T-helper 17 cell (primary cell): ENCODE data around the gene TMEM18. TPM values are rescaled to one million over a fixed set of nuclear protein-coding genes. Genes with fewer than 3 reads are reported as not detected.
A peak's percentile ranks its signal among the peaks of the same experiment; 100 is the strongest.
"Not testable (repeated sequence)": the region's sequence is repeated elsewhere in the genome, so short reads cannot be mapped to it uniquely, and the experiment has no call there.

Experiments
- ATAC-seq: fragments of 150-1000 bp; cut with Tn5 transposase; 2 replicates; pipeline ENCODE4 v1.10.0; 2021; ENCODE audit warnings: mild to moderate bottlenecking, moderate library complexity
- DNase-seq, 3 donors: peaks; one replicate each; pipeline versions ENCODE4 v3.0.0 to v3.0.0-alpha.2; 2020 to 2021
- H3K9me3 ChIP-seq: one replicate; pipeline ENCODE4 v1.7.0; 2013; ENCODE audit warnings: low read length, mild to moderate bottlenecking; ENCODE audit not compliant: control insufficient read depth, poor library complexity, severe bottlenecking
- H3K27ac Mint-ChIP-seq: one replicate; pipeline ENCODE4 v1.8.0; 2022; ENCODE audit warnings: mild to moderate bottlenecking, moderate library complexity, mixed read lengths
- H3K27me3 Mint-ChIP-seq: one replicate; pipeline ENCODE4 v1.8.0; 2022; ENCODE audit warnings: mixed read lengths
- H3K36me3 Mint-ChIP-seq: one replicate; pipeline ENCODE4 v1.8.0; 2022; ENCODE audit warnings: low read depth, mixed read lengths
- H3K4me1 Mint-ChIP-seq: one replicate; pipeline ENCODE4 v1.8.0; 2022; ENCODE audit warnings: mild to moderate bottlenecking, mixed read lengths
- H3K4me3 Mint-ChIP-seq: one replicate; pipeline ENCODE4 v1.8.0; 2022; ENCODE audit warnings: mild to moderate bottlenecking, moderate library complexity, mixed read lengths
- total RNA-seq, 4 donors: library from RNA in 2 of 4; stranded (reverse) in 2 of 4; gene quantifications; one replicate each; pipeline ENCODE4 v1.2.3 and lab custom pipeline; 2022 to 2026

Gene TMEM18
- total RNA-seq, 2 donors from 2014 or later = 29.3 to 34.3 TPM

DNA sequence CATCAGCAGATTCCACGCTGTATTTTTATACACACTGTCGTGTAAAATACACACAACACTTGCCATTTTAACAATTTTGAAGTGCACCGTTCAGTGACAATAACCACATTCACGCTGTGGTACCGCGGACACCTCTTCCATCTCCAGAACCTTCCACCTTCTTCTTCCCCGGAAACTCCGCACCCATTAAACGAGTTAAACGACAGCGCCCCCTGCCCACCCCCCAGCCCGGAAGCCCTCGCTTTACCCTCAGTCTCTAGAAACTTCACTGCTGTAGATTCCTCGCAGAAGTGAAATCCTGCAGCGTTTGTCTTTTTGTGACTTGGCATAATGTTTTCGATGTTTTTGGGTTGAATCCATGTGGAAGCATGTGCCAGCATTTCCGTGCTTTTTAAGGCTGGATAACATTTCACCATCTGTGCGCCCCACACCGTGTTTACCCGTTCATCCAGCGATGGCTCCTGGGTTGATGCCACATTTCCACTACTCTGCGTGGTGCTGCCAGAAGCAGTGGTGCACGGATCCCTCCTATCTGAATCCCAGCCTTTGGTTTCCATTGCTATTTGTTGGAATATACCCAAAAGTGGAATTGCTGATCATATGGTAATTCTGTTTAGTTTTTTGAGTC, 32.0 kb upstream of the TMEM18 start:
- Mint-ChIP-seq H3K27me3 (peaks cover 41% of the 10 kb centered on the region), H3K4me1 (peaks cover 13% of the 10 kb centered on the region), H3K4me3 (no peak overlapping the region), H3K36me3 (peaks cover 5% of the 10 kb centered on the region), H3K27ac (no peak overlapping the region)
- no peaks in the 10 kb centered on the region for H3K9me3 ChIP-seq
- ATAC-seq (no peak), DNase-seq (no peak)

DNA sequence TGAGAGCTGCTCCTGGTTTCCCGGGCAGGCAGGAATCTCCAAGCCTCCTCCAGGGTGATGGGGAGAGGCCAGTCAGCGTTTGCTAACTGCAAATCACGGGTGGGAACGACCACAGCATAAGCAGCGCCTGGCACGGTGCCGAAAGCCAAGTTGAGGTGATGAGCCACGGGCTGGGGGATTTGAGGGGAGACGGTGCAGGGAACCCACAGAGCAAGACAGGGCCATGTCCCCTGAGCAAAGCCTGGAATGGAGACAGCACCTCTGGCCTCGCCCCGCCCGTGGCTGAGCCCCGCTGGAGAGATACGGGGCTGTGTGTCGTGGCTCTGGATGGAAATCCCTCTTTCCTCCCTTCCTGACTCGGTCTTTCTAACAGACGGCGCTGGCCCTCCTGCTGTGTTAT, 31.5 kb upstream of the TMEM18 start:
- Mint-ChIP-seq H3K4me1 (peaks cover 12% of the 10 kb centered on the region), H3K36me3 (peaks cover 5% of the 10 kb centered on the region), H3K27ac (no peak overlapping the region), H3K27me3 (peaks cover 41% of the 10 kb centered on the region), H3K4me3 (no peak overlapping the region)
- no peaks in the 10 kb centered on the region for H3K9me3 ChIP-seq
- DNase-seq (no peak), ATAC-seq (no peak)

DNA sequence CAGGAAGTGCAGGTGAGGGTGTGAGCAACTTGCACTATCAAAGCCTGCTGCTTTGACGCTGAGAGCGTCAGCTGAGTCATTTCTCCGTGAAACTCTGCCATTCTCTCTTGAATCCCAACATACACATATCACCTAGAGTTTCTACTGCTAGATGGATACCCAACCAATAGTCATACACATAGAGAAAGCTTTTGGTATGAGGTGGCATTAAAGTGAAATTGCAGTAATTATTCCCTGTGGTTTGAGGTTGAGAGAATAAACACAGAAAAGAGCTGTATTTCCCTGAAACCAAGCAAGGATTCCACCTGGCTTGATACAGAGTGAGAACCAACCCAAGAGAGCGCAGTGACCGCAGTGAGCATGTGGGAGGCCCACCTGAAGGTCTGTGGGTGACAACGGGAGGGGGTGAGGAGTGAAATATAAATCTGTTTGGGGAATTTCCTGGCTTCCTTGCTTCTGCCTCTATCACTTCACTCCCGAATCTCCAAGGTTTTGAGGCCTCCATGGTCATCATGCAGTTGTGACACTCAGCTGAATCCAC, 28.8 kb upstream of the TMEM18 start:
- no peak overlapping the region for H3K27ac Mint-ChIP-seq
- H3K36me3 Mint-ChIP-seq = no peaks in the 10 kb centered on the region
- H3K4me1 Mint-ChIP-seq = peaks cover 12% of the 10 kb centered on the region
- H3K27me3 Mint-ChIP-seq = peaks cover 22% of the 10 kb centered on the region
- no peak for DNase-seq
- H3K9me3 ChIP-seq = no peaks in the 10 kb centered on the region
- no peak overlapping the region for H3K4me3 Mint-ChIP-seq
- ATAC-seq = no peak

DNA sequence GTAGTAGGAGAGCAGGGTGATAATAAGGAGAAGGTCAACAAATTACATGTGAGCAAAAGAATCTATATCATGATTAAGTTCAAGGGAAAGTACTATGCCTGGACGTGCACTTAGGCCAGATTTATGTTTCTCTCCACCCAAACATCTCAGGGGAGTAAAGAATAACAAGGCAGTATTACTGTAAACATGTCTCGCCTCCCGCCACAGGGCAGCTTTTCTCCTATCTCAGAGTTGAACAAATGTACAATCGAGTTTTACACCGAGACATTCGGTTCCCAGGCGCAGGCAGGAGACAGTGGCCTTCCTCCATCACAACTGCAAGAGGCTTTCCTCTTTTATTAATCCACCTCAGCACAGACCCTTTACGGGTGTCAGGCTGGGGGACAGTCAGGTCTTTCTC, 25.6 kb upstream of the TMEM18 start:
- not testable (repeated sequence) for ATAC-seq, DNase-seq, H3K4me3 Mint-ChIP-seq, H3K36me3 Mint-ChIP-seq, H3K27me3 Mint-ChIP-seq, H3K27ac Mint-ChIP-seq, H3K9me3 ChIP-seq
- H3K4me1 Mint-ChIP-seq = peaks cover 12% of the 10 kb centered on the region

DNA sequence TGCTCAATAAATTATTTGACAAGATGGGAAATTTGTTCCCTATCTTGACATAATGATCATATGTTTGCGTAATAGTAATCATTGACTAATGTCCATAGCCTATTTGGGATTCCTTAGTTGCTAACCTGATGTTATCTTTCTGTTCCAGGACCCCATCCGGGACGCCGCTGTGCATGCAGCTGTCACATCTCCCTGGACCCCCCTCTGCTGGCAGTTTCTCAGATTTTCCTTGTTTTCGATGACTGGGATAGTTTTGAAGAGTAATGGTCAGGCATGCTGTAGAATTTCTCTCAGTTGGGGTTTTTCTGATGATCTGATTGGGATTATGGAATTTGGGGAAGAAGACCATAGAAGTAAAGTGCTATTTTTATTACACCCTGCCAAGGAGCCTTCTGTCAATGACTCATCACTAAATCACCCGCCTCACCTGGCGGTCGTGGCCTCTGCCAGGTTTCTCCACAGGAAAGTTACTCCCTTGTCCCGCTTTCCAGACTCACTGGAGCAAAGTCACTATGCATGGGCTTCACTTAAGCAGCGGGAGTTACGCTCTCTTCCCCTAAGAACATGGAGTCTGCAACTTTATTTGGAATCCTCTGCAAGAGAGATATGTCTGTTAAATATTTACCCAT, 19.9 kb upstream of the TMEM18 start:
- no peak for DNase-seq
- ATAC-seq = no peak
- H3K27ac Mint-ChIP-seq = no peak overlapping the region
- H3K4me3 Mint-ChIP-seq = no peak overlapping the region
- peaks cover 2% of the 10 kb centered on the region for H3K9me3 ChIP-seq
- peaks cover 5% of the 10 kb centered on the region for H3K36me3 Mint-ChIP-seq
- peaks cover 31% of the 10 kb centered on the region for H3K27me3 Mint-ChIP-seq
- no peaks in the 10 kb centered on the region for H3K4me1 Mint-ChIP-seq

DNA sequence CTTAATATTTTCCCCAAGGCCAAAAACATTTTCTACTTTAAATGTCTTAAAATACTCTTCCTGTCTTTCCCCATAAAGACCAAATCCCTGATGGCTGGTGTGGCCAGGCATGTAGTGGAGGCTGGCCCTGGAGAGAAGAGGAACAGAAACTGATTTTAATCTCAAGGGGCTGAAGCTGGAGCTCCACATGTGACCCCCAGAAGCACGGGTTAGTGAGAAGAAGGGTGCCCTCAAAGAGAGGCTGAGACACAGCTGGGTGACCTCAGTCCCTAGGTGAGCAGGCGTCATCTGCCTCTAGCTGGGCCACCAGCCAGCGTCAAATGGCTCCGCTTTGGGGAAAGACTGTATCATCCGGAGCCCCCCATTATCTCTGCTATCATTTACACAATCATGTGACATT, 19.3 kb upstream of the TMEM18 start:
- ATAC-seq = peak; percentile 78
- H3K36me3 Mint-ChIP-seq = peaks cover 5% of the 10 kb centered on the region
- H3K27ac Mint-ChIP-seq = no peak overlapping the region
- peaks cover 2% of the 10 kb centered on the region for H3K9me3 ChIP-seq
- H3K4me3 Mint-ChIP-seq = peak overlapping the region; percentile 25
- no peak for DNase-seq
- H3K27me3 Mint-ChIP-seq = peaks cover 29% of the 10 kb centered on the region
- H3K4me1 Mint-ChIP-seq = no peaks in the 10 kb centered on the region

DNA sequence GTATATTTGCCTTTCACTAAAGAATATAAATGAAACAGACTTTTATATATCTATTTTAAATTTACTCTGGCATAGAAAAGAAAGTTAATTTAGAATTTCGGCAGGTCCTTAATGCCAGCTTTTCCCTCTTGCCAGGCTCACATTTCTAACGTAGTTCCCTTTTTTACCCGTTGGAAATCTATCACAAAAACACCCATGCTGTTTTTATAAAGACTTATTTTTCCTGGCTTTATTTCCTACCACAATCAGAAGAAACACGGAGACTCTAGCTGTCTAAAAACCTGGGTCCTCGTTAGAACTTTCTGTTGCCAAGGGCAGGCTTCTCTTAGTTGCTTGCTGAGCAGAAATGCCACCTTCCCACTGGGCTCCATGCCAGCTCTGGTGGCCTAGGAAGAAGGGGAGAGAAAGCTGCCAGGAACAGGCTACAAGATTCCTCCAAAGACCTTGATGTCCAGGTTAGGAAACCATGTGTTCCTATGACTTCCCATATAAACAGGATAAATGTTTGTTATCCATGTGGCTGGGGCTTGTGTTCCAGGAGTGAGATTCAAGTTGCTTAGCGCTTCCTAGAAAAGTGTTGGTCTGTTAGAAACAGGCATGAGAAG, 17.8 kb upstream of the TMEM18 start:
- H3K4me1 Mint-ChIP-seq = peaks cover under 1% of the 10 kb centered on the region
- DNase-seq (no peak), ATAC-seq (no peak)
- H3K36me3 Mint-ChIP-seq = peaks cover 5% of the 10 kb centered on the region
- no peak overlapping the region for H3K27ac Mint-ChIP-seq
- H3K27me3 Mint-ChIP-seq = peaks cover 30% of the 10 kb centered on the region
- H3K9me3 ChIP-seq = peaks cover 2% of the 10 kb centered on the region
- H3K4me3 Mint-ChIP-seq = no peak overlapping the region

DNA sequence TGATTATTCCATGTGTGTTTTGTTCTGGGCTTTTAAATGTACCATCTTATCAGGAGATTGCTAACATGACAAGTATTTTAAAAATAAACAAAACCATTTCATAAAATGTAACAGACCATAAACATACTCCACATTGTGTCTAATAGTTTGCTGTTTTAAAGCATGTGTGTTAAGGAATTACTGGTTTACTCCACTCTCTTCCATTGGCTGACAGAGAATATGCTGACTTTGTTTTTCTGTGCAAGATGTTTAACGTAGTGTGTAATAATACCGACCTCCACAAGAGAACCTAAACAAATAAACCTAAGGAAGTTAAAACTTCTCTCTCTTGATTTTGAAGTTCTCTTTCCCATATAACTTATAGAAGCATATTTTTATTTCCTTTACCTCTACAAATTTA, 17.0 kb upstream of the TMEM18 start:
- ATAC-seq (no peak), DNase-seq (no peak)
- Mint-ChIP-seq H3K36me3 (peaks cover 5% of the 10 kb centered on the region), H3K4me3 (no peak overlapping the region), H3K27me3 (peaks cover 34% of the 10 kb centered on the region), H3K4me1 (peaks cover 3% of the 10 kb centered on the region), H3K27ac (no peak overlapping the region)
- H3K9me3 ChIP-seq = no peaks in the 10 kb centered on the region

DNA sequence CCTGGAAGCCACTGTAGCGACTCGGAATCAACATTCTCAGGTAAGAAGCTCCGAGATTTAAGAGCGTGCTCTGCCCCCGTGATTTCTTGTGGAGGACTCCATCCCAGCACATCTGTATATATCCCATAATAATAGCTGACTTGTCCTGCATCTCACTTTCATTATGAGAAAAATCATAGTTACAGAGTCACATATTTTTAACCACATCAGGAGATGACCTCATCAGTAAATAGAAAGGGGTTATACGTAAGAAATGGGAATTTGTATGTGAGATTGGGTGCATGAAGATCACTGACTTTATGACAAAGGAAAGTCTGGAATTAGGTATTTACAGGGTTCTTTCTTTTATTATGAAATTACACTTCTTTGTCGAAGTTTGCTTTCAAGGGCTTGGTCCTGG, 16.4 kb upstream of the TMEM18 start:
- no peak for ATAC-seq
- H3K27ac Mint-ChIP-seq = no peak overlapping the region
- no peaks in the 10 kb centered on the region for H3K9me3 ChIP-seq
- DNase-seq = no peak
- no peak overlapping the region for H3K4me3 Mint-ChIP-seq
- peaks cover 3% of the 10 kb centered on the region for H3K4me1 Mint-ChIP-seq
- H3K36me3 Mint-ChIP-seq = peaks cover 5% of the 10 kb centered on the region
- peaks cover 39% of the 10 kb centered on the region for H3K27me3 Mint-ChIP-seq

DNA sequence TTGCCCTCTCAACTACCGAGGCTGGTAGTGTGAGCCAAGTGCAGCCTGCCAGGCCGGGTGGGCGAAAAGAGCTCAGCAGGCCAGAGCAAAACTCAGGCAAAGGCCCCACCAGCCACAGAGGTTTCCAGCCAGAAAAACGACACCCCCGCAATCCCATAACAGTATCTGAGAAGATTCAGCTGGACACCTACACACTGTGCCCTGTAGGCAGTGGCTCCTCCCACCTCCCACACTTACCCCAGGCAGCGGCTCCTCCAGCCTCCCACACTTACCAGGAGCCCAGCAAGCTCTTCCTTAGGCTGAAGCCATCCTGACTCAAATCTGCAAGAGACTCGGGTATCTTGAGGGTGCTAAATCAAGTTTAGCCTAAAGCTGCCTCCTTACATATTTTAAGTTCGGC, 15.6 kb upstream of the TMEM18 start:
- DNase-seq (no peak), ATAC-seq (no peak)
- Mint-ChIP-seq H3K27me3 (peaks cover 45% of the 10 kb centered on the region), H3K4me1 (peaks cover 3% of the 10 kb centered on the region), H3K36me3 (peaks cover 5% of the 10 kb centered on the region), H3K4me3 (no peak overlapping the region), H3K27ac (no peak overlapping the region)
- no peaks in the 10 kb centered on the region for H3K9me3 ChIP-seq

DNA sequence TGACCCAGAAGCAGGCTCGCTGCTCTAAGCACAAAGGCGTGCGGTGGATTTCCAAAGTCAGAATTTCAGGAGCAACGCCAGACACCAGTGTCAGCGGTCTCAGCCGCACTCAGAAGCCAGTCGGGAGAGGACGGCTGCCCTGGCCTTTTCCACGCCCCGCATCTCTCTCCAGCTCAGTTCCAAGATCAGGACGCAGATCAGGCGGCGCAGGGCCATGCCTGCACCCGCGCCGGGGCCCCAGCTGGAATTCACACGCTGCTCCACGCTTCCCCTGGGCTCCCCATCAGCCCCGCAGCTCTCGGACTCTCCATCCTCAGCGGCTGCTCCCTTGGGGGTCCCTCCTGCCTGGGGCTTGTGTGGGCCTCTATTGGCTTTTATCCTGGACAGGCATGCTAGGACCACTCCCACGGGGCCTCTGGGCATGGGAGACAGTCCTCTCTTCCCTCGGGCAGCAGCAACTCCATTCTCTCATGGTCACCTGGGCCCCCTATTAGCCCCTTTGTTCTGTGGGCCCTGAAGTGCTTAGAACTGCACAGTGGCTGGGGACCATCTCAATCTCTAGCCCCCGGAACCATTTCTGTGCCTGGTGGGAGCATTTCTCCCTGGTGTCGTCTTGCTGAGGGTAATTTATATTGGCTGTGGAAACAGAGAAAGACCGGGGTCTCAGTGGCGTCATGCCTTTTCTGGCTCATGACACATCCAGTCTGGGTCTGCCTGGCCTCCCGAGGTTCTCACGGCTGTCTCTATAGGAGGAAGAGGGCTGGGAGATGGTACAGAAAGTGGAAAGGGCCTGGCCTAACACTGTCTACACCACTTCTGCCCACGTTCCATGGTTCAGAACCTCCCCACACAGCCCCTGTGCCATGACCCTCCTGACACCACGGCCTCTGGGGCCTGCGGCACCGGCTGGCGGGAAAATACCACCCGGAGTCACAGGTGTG, 14.9 kb upstream of the TMEM18 start:
- no peaks in the 10 kb centered on the region for H3K9me3 ChIP-seq
- H3K27ac Mint-ChIP-seq = no peak overlapping the region
- DNase-seq (no peak), ATAC-seq (no peak)
- H3K36me3 Mint-ChIP-seq = peaks cover 3% of the 10 kb centered on the region
- H3K27me3 Mint-ChIP-seq = peaks cover 38% of the 10 kb centered on the region
- no peak overlapping the region for H3K4me3 Mint-ChIP-seq
- H3K4me1 Mint-ChIP-seq = peaks cover 3% of the 10 kb centered on the region

DNA sequence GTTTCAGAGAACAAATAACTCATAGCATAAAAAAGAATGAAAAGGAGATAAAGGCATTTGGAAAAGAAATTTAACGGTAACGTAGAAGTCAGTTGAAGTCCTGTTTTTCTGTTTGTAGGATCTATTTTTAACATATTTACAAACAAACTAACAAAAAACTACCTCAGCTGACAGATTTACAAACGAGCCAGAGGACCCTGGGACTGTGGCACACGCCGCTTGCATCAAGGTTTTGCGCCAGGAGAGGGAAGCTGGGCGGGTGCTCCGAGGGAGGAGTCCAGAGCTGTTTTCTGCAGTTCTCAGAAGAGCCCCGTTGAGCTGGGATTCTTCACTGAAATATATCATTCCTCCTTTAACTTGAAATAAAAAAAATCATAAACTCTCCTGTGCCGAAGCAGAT, 13.6 kb upstream of the TMEM18 start:
- no peaks in the 10 kb centered on the region for H3K9me3 ChIP-seq
- peaks cover 29% of the 10 kb centered on the region for H3K27me3 Mint-ChIP-seq
- ATAC-seq = no peak
- no peak overlapping the region for H3K4me3 Mint-ChIP-seq
- H3K4me1 Mint-ChIP-seq = peaks cover 3% of the 10 kb centered on the region
- DNase-seq = no peak
- H3K27ac Mint-ChIP-seq = no peak overlapping the region
- peaks cover 3% of the 10 kb centered on the region for H3K36me3 Mint-ChIP-seq
